ENCODE results near the gene XRCC6.
"Not testable (repeated sequence)": the region's sequence is repeated elsewhere in the genome, so short reads cannot be mapped to it uniquely, and the experiment has no call there.

XRCC6 gene

GRCh38 chr22:41621911-41622179 is 750 bp downstream of the XRCC6 start:
- TF ChIP-seq PATZ1 (CRISPR knock-in tag; IDR thresholded peaks at IDR 0.05; ENCODE audit: borderline replicate concordance) (no peak), SNAI2 (CRISPR knock-in tag; IDR thresholded peaks at IDR 0.05) (no peak)
- ATAC-seq, result no peak

- no peak for ATAC-seq
- no peak for TF ChIP-seq ZNF8 (CRISPR knock-in tag; IDR thresholded peaks at IDR 0.05)
- TF ChIP-seq ZNF565 (CRISPR knock-in tag; conservative IDR thresholded peaks at IDR 0.05; ENCODE audit: low read depth), result no peak
- no peak for TF ChIP-seq PPARA (CRISPR knock-in tag; IDR thresholded peaks at IDR 0.05; ENCODE audit: borderline replicate concordance)
- no peak for TF ChIP-seq RARB (CRISPR knock-in tag; IDR thresholded peaks at IDR 0.05)
- TF ChIP-seq TOX (CRISPR knock-in tag; IDR thresholded peaks at IDR 0.05; ENCODE audit: borderline replicate concordance), result no peak
- TF ChIP-seq GLIS3 (CRISPR knock-in tag; IDR thresholded peaks at IDR 0.05), result no peak
- TF ChIP-seq ARNTL (CRISPR knock-in tag; IDR thresholded peaks at IDR 0.05; ENCODE audit: borderline replicate concordance, low read depth), result no peak
- no peak for TF ChIP-seq CSRNP3 (CRISPR knock-in tag; IDR thresholded peaks at IDR 0.05)
- no peak for TF ChIP-seq POU6F1 (CRISPR knock-in tag; IDR thresholded peaks at IDR 0.05; ENCODE audit: borderline replicate concordance, low read depth)
- no peak for TF ChIP-seq ZC3H10 (CRISPR knock-in tag; IDR thresholded peaks at IDR 0.05)
- no peak for TF ChIP-seq CREB5 (CRISPR knock-in tag; IDR thresholded peaks at IDR 0.05; ENCODE audit: low read depth)
- TF ChIP-seq SNAI2 (CRISPR knock-in tag; IDR thresholded peaks at IDR 0.05), result no peak
- no peak for TF ChIP-seq ZFP30 (CRISPR knock-in tag; IDR thresholded peaks at IDR 0.05)
- no peak for TF ChIP-seq ZFP3 (CRISPR knock-in tag; IDR thresholded peaks at IDR 0.05)
- TF ChIP-seq ISL1 (CRISPR knock-in tag; IDR thresholded peaks at IDR 0.05), result no peak
- no peak for TF ChIP-seq BACH2 (CRISPR knock-in tag; IDR thresholded peaks at IDR 0.05; ENCODE audit: borderline replicate concordance)
- no peak for TF ChIP-seq CSDC2 (CRISPR knock-in tag; IDR thresholded peaks at IDR 0.05)
- TF ChIP-seq TSHZ2 (CRISPR knock-in tag; IDR thresholded peaks at IDR 0.05), result no peak
- TF ChIP-seq ZNF70 (CRISPR knock-in tag; IDR thresholded peaks at IDR 0.05), result no peak
- TF ChIP-seq ESRRG (CRISPR knock-in tag; IDR thresholded peaks at IDR 0.05), result no peak
These were observed 4.5 kb downstream of the XRCC6 start for GRCh38 chr22:41625577-41625976.

- not testable (repeated sequence) for ATAC-seq
These were observed 10.0 kb downstream of the XRCC6 start for GRCh38 chr22:41631115-41631514.

GRCh38 chr22:41631615-41632014 is 10.5 kb downstream of the XRCC6 start:
- not testable (repeated sequence) for ATAC-seq

- not testable (repeated sequence) for ATAC-seq
These were observed 13.5 kb downstream of the XRCC6 start for GRCh38 chr22:41634610-41635009.

All from SK-N-SH treated with all-trans-retinoic acid at 6 μM for 48 hours (cell line).